Activated naive CD4-positive, alpha-beta T cell treated with Interleukin-2 at 50 U/mL for 16 hours (primary cell): Measurements from ENCODE around the gene TST.
A peak's percentile ranks its signal among the peaks of the same experiment; 100 is the strongest.
"Not testable (repeated sequence)": the region's sequence is repeated elsewhere in the genome, so short reads cannot be mapped to it uniquely, and the experiment has no call there.

ENCODE experiments used
- DNase-seq: peaks from one replicate; pipeline ENCODE4 v3.0.0-alpha.2; 2020

Gene TST

GRCh38 chr22:37012262-37012904, 6.9 kb downstream of the TST start:
- no peak for DNase-seq

GRCh38 chr22:37011472-37011871, 7.8 kb downstream of the TST start:
- no peak for DNase-seq

- no peak for DNase-seq
These were observed 8.3 kb downstream of the TST start for GRCh38 chr22:37010976-37011375.

- no peak for DNase-seq
These were observed 9.1 kb downstream of the TST start for GRCh38 chr22:37010174-37010573.

GRCh38 chr22:37009490-37009889, 9.8 kb downstream of the TST start:
- no peak for DNase-seq

DNA sequence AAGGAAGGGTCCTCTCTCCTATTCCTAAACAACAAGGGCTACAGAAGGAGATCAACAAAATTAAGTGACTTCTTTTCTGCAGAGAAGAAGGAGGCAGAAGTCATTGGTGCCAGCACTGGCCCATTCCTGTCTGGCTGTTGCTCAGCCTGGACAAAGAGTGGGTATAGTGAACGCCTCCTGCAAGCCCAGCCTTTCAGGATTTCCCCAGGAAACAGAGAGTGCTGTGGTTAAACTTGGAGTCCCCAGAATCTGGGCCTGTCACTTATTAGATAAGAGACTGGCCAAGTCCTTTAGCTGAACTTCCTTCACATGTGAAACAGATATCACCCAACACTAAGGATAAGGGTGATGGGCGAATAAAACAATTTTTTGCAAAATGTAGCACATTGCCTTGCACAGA, 10.9 kb downstream of the TST start:
- no peak for DNase-seq

DNA sequence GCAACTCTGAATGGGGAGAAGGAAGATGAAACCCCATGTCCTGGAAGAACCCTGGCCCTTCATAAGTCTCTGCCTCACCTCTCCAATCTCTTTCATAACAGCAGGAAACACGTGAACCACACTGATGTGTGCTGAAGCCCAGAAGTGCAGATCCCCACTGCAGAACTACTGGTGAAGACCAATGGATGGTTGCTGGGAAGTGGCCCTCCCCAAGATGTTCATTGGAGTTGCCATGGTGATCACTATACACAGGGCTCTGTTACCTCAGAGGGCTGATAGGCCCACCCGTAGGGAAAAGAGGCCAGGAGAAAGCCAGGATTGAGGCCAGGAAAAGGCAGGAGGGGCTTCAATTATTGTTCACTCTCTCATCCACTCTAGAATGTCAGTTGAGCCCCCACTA, 11.6 kb downstream of the TST start:
- DNase-seq: no peak

DNA sequence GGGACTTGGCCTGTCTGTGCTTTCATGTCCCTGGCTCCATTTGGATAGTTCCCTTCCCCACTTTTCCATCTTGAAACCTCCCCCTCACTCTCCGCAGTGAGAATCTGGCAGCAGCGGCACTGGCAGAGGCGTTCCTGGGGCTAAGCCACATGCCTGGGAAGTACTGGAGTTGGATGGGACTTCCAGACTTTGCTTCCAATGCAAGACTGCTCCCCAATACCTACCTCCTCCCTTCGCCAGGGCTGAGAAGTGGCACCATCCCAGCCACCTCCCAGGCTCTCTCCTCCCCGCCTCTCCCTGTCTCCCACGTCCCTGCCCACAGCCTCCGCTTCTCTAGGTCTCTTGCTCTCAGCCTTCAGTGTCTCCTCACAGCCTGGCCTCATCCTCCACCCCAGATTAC, 16.6 kb downstream of the TST start:
- no peak for DNase-seq

GRCh38 chr22:37001826-37002225, 17.4 kb downstream of the TST start:
- DNase-seq: no peak

- DNase-seq: no peak
These were observed 18.3 kb downstream of the TST start for GRCh38 chr22:37000676-37001534.

DNA sequence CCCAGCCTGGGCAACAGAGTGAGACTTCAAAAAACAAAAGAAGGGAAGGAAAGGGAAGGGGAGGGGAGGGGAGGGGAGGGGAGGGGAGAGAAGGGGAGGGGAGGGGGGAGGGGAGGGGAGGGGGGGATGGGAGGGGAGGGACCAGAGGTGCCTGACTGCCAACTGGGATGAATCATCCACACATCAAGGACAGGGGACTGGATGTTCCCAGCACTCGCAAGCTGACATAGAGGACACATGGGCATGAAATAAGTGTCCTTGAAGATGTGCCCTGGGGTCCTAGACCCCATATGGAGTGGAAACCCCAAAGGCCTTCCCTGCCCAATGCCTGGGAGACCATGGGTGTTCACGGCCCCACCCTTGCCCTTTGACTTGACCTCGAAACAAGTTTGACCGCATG, 19.8 kb downstream of the TST start:
- no peak for DNase-seq

DNA sequence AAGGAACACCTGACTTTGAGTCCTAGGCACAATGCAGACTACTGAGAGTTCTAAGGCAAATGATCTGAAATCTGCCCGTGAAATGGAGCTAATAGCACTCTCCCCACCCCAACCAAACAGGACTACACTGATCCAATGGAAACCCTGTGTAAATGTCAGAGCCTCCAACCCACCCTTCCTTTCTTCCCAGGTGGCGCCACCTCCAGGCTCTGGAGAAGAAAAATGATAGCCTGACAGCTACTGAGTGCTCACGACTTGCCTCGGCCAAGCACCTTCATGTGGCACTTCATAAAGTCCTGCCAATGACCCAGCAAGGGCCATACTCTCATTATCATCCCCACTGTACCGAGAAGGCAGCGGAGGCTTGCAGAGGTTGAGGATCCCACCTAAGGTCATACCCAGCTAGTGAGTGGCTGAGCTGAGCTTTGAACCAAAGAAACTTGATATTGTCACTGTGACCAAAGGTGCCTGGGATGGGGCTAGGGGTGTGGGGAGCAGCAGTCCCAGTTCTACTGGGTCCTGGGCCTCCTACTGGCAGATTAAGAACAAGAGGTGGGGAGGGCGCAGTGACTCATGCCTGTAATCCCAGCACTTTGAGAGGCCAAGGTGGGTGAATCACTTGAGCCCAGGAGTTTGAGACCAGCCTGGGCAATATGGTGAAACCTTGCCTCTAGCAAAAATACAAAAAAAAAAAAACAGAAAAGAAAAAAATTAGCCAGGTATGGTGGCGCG, 20.5 kb downstream of the TST start:
- no peak for DNase-seq

GRCh38 chr22:36997746-36998145, 21.5 kb downstream of the TST start:
- DNase-seq: no peak

GRCh38 chr22:36991206-36991605, 28.0 kb downstream of the TST start:
- DNase-seq: no peak

GRCh38 chr22:36990457-36990856, 28.8 kb downstream of the TST start:
- DNase-seq: no peak

- not testable (repeated sequence) for DNase-seq
These were observed 30.2 kb downstream of the TST start for GRCh38 chr22:36989012-36989411.

- DNase-seq: no peak
These were observed 31.0 kb downstream of the TST start for GRCh38 chr22:36988075-36988832.

DNA sequence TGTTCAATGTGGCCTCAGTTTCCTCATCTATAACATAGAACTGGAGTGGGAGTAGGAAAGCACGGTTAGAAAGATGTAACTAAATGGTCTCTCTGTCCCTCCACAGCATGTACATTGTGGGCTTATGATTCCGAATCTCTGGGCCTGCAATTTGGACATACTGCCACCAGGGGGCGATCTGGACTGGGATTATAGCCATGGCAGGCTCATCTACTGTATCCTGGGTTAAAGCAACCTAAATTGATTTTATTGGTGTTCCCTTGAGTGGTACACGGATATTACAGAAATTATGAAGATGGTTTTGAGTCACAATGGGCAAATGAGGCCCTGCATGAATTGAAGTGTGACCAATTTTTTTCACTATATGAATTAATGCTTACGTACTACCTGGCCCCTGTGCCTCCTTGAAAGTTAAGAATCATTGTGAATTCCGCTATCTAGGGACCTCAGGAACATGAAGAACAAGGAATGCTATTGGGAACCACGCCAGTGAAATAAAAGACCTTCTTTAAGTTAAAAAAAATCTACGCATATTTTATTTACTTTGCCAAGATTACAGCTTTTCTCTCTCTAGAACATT, 32.9 kb downstream of the TST start:
- DNase-seq: peak; percentile 38

DNA sequence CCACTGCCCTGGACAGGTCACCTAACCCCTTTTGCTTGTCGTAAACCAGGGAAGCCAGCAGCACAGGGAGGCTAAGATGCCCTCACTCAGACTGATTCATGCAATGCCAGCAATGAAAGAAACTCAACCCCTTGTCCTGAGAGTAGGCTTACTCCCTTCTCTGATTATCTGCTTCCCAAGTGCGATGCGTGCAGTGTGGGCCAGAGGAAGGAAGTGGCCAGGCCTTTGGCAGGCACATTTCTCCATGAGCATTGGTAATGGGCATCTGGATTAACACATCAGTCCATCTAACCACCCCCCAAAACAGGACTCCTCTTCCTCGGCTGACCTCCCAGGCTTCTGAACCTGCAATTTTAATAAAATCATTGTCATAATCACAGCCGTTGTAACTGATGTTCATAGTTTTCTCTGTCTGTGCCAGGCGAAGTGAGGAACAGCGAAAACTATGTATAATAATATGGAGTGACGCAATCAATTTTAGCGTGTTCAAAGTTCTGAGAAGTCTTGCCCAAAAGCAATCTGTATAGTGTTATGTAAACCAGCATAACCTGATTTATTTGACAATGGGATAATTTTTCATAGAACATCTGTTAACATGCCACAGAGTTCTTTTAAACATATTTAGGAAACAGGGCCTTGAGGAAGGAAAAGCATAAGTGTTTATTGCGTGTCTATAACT, 33.9 kb downstream of the TST start:
- DNase-seq: no peak

DNA sequence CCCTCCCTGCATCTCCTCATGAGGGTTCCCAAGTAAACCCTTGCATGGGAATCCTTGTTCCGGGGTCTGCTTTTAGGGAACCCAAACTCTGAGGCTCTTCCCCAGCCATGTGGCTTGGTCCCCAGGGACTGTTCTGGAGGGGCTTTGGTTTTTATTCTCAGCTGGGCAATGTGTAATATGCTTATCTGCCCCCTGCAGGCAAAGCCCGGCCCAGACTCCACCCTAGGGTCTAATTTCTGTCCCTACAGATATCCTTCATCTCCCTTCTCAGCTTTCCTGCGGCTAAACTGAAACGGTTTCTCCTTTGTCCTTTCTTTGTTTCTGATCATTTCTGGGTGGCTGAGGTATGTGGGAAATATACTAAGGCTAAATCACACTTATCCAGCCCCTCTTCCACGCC, 37.1 kb downstream of the TST start:
- DNase-seq: no peak

GRCh38 chr22:36981247-36981775, 37.9 kb downstream of the TST start:
- DNase-seq: no peak
